HFF-Myc (cell line): ENCODE measurements around the gene UBE2QL1.

Experiments
- DNase-seq: peaks from one replicate; pipeline ENCODE4 v3.0.0-alpha.2; 2011; ENCODE audit warnings: low read depth; ENCODE audit errors: extremely low read depth
- H3K4me3 ChIP-seq: replicated peaks from 2 replicates; pipeline ENCODE4 v1.5.1; 2011; ENCODE audit warnings: low read depth, mild to moderate bottlenecking, control low read depth, low read length
- CTCF ChIP-seq: IDR thresholded peaks from 2 replicates; pipeline ENCODE4 v1.5.1; 2012; ENCODE audit warnings: mild to moderate bottlenecking, low read depth, low read length, control low read depth; ENCODE audit errors: missing control alignments

The UBE2QL1 gene

GRCh38 chr5:6543346-6543730 is 94.7 kb downstream of the UBE2QL1 start:
- DNase-seq: no peak

GRCh38 chr5:6543830-6544560 is 95.3 kb downstream of the UBE2QL1 start:
- TF ChIP-seq CTCF: no peak
- H3K4me3 ChIP-seq: no peak overlapping the region
- no peak for DNase-seq

More at GRCh38 chr5:6543346-6543730, 94.7 kb downstream of the UBE2QL1 start:
- TF ChIP-seq CTCF: no peak
- no peak overlapping the region for H3K4me3 ChIP-seq
